GM12872 (cell line): ENCODE results near the gene MRPL47.
A peak's percentile ranks its signal among the peaks of the same experiment; 100 is the strongest.

Experiments used
- CTCF ChIP-seq: IDR thresholded peaks from 3 replicates; pipeline ENCODE4 v1.5.1; 2011; ENCODE audit warnings: low read depth, mild to moderate bottlenecking, low read length, moderate library complexity; ENCODE audit not compliant: insufficient read depth

The MRPL47 gene

GRCh38 chr3:179604321-179605078 lies at the start of gene MRPL47, which contains the start of gene NDUFB5:
Gene MRPL47 (minus strand): TSS chr3:179604638. CDS start chr3:179604624, 14 bp downstream.
Gene NDUFB5 (plus strand): TSS chr3:179604794. CDS start chr3:179604816, 22 bp downstream.
- no peak for TF ChIP-seq CTCF

DNA sequence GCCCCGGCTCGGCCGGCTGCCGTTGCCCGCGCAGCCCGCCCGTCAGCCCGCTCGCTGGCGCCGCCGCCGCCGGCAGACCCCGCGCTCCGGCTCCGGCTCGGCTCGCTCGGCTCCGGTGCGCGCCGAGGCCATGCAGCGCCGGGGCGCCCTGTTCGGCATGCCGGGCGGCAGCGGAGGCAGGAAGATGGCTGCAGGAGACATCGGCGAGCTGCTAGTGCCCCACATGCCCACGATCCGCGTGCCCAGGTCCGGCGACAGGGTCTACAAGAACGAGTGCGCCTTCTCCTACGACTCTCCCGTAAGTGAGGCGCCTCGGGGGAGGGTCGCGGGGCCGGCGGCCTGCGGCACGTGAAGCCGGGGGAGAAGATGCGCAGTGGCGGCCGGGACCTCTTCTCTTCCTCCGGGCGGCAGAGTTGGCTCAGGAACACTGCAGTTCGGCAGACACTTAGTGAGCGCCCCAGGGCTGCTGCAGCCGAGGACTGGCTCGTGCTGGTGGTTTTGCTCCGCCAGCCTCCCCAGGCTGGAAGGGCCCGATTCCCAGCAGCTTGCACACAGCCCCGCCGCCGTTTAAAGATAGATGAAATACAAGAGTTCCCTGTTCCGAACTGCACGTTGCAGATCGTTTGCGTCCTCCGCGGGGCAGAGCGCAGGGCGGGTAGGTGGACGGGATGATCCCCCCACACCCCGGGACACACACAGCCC lies 48.8 kb upstream of the MRPL47 start:
- no peak for TF ChIP-seq CTCF

DNA sequence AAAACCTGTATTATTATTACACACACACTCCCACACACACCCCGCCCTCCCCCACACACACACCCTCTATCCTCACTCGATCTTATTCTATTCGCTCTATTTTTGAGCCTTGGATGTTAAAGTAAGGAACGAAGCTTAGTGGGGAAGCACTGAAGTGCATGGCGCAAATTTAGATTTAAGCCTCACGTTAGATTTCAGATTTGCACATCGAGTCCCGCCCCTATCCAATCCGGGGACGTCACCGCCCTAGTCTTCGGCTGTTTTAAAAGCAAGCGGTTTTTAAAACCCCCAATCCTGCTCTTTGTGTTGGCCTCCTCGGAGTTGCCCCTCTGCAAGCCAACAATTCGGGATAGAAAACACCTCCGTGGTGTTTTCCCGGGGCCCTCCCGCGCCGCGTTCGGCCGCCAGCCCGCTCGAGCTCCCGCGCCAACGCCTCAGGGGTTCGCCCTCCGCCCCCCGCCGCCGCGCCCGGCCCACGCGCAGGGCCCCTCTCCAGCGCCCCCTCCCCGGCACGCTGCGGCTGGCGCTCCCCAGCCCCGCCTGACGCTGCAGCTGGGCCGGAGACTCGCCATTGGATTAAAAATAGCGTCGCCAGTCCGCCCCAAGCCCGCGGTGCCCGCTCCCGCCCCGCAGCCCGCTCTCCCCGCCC lies 48.1 kb upstream of the MRPL47 start, which contains the start of gene USP13:
USP13 (plus strand) TSS at position 594 of the 649 bp plus-strand sequence. CDS start 186 bp downstream, outside the sequence.
- peak; percentile 13; the same call in 1 of the 3 replicates for TF ChIP-seq CTCF

DNA sequence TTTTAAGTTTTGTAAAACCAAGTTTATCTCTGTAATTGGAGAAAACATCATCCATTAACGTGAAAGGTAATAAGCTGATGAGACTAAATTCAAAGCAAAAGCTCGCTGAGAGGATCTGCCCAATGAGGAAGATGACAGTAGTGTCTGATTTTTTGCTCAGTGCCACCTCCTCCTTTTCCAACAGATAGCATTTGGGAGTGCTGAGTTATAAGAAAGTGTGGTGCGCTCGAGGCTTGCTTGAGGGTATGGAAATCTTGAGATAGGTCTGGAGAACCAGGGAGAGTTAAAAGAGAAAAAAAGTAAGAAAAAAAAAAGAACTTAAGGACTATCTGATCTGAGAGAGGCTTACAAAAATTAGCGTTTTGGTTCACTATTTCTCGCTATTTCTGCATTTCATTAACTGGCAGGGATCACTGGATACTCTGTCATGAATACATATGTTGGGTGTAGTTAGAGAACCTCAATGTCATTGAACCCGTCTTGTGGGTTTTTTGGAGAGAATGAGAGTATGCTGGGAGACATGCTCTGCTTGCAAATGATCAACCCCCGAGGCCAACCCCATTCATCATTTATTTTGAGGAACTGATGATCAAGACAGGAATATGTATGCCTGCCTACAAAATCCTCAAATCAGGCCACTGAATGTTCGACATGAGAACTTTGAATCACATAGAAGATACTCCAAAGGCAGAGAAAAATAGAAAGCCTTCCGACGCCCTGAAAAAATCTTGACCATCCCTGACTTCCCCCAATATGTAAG lies 47.4 kb upstream of the MRPL47 start:
- TF ChIP-seq CTCF, result no peak

GRCh38 chr3:179646177-179646576 lies 41.7 kb upstream of the MRPL47 start:
- TF ChIP-seq CTCF, result no peak

- TF ChIP-seq CTCF, result no peak
Observed at GRCh38 chr3:179642871-179643270, 38.4 kb upstream of the MRPL47 start.
